Measurements from ENCODE around the gene TRIP12.

TRIP12 gene

DNA sequence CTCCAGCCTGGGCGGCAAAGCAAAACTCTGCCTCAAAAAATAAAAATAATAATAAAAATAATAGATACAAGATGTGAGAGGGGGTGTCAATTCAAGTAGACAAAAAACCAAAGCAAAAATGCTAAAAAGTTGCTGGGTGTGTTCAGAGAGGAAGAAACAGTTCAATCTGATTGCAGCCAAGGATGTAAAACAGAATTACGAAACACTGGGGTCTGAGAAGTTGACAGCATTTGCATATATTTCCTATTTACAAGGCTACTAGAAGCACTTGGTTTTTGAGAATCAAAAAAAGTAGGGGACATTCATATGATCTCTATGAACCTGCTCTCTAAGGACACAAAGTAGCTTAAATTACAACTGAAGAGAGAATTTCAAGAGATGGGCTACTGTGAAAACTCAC is 7.6 kb downstream of the TRIP12 start:
- peaks cover 12% of the 10 kb centered on the region for H4K20me1 ChIP-seq (ENCODE audit: low read depth, low read length)
- H3K4me3 ChIP-seq (ENCODE audit: insufficient read depth, low read length, poor library complexity, severe bottlenecking): no peak overlapping the region
- no peak overlapping the region for H3K27ac ChIP-seq (ENCODE audit: low read depth, low read length)
- H3K9me2 ChIP-seq (replicated peaks; ENCODE audit: insufficient read depth, low read length): no peaks in the 10 kb centered on the region
- H3K9me3 ChIP-seq (ENCODE audit: insufficient read depth, low read length): no peaks in the 10 kb centered on the region
- no peak overlapping the region for H3K4me2 ChIP-seq (ENCODE audit: low read depth, low read length, poor library complexity, severe bottlenecking)
- no peak overlapping the region for H3K9ac ChIP-seq (ENCODE audit: low read length)
- H3K79me2 ChIP-seq (ENCODE audit: insufficient read depth, low read length): peaks cover 97% of the 10 kb centered on the region
- H3K27me3 ChIP-seq (ENCODE audit: low read length): no peaks in the 10 kb centered on the region
- TF ChIP-seq, protein P1, sequence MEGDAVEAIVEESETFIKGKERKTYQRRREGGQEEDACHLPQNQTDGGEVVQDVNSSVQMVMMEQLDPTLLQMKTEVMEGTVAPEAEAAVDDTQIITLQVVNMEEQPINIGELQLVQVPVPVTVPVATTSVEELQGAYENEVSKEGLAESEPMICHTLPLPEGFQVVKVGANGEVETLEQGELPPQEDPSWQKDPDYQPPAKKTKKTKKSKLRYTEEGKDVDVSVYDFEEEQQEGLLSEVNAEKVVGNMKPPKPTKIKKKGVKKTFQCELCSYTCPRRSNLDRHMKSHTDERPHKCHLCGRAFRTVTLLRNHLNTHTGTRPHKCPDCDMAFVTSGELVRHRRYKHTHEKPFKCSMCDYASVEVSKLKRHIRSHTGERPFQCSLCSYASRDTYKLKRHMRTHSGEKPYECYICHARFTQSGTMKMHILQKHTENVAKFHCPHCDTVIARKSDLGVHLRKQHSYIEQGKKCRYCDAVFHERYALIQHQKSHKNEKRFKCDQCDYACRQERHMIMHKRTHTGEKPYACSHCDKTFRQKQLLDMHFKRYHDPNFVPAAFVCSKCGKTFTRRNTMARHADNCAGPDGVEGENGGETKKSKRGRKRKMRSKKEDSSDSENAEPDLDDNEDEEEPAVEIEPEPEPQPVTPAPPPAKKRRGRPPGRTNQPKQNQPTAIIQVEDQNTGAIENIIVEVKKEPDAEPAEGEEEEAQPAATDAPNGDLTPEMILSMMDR (IDR thresholded peaks at IDR 0.05; ENCODE audit: insufficient read depth, low read length, poor library complexity, severe bottlenecking): no peak
- no peak for TF ChIP-seq EZH2phosphoT487 (conservative IDR thresholded peaks at IDR 0.05; ENCODE audit: low read length)
- H2AFZ ChIP-seq (ENCODE audit: low read depth, low read length, severe bottlenecking): no peak overlapping the region
- peaks cover 3% of the 10 kb centered on the region; the same call in 1 of the 2 replicates for H3K36me3 ChIP-seq (ENCODE audit: low read length)
- 0 out of 2 replicates have a peak, but pooled peaks cover 5% of the 10 kb centered on the region for H3F3A ChIP-seq (ENCODE audit: insufficient read depth)

DNA sequence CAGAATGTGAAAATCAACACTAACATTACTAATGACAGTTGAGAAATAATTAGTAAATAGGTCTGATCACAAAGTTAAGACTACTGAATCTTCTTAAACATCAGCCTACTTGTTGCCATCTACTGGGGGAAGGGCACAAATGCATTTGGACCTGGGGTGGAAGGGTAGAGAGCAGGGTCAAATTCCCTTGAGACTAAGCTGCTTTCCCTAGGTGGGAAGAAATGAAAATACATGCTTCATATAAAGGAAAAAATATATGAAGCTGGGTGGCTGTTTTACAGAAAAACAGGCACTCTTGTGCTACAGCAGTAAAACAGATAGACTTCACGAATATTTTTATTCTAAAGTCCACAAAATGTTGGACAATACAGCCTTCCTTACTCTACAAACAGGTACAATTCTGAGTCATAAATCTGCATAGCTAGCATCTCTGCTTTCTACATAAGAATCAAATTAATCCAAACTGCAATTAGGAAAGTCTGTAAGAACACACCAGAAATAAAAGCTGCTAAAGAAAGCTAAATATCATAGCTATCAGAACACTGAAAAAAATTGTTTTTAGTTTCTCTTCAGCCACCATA is 10.9 kb downstream of the TRIP12 start:
- no peak overlapping the region for H3K9ac ChIP-seq (ENCODE audit: low read length)
- peak overlapping the region; percentile 20; the same call in 1 of the 2 replicates for H3K27ac ChIP-seq (ENCODE audit: low read depth, low read length)
- H3K36me3 ChIP-seq (ENCODE audit: low read length): 0 out of 2 replicates have a peak, but pooled peaks cover 3% of the 10 kb centered on the region
- TF ChIP-seq EZH2phosphoT487 (conservative IDR thresholded peaks at IDR 0.05; ENCODE audit: low read length): no peak
- TF ChIP-seq, protein P1 (IDR thresholded peaks at IDR 0.05; ENCODE audit: insufficient read depth, low read length, poor library complexity, severe bottlenecking): peak; percentile 23
- no peak overlapping the region for H3K4me2 ChIP-seq (ENCODE audit: low read depth, low read length, poor library complexity, severe bottlenecking)
- H3K9me2 ChIP-seq (replicated peaks; ENCODE audit: insufficient read depth, low read length): no peaks in the 10 kb centered on the region
- no peak overlapping the region for H3K4me3 ChIP-seq (ENCODE audit: insufficient read depth, low read length, poor library complexity, severe bottlenecking)
- peaks cover 95% of the 10 kb centered on the region for H3K79me2 ChIP-seq (ENCODE audit: insufficient read depth, low read length)
- peaks cover 12% of the 10 kb centered on the region for H4K20me1 ChIP-seq (ENCODE audit: low read depth, low read length)
- no peaks in the 10 kb centered on the region for H3K9me3 ChIP-seq (ENCODE audit: insufficient read depth, low read length)
- H3K27me3 ChIP-seq (ENCODE audit: low read length): no peaks in the 10 kb centered on the region
- no peak overlapping the region for H2AFZ ChIP-seq (ENCODE audit: low read depth, low read length, severe bottlenecking)
- H3F3A ChIP-seq (ENCODE audit: insufficient read depth): peaks cover 7% of the 10 kb centered on the region; the same call in 1 of the 2 replicates

DNA sequence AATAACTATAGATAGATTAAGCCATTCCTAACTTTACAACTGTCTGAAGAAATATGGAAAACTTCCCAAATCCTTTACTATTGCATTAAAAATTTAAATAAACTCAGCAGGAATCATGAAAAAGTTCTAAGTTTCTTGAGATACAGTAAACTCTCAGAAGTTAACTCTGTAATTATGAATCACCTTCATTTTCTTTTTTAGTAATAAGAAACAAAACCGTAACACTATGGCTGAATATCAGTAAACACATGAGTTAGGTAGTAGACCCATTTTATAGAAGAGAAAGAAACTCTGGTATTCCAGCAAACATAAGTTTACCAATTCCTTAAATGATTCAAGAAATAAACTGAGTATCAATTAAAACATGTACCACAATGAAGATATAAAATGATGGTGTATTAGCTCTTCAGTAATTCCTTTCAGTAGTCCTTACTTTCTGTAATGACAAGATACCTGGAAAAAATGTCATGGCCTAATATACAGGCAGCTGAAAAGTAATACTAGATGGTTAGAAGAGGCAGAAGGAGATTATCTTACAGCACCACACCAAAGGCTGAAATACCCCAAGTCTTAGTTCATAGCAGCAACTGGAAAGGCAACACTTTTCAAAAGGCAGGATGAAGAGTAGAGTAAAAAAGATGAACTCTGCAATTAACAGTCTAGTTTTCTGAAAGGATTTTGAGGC is 11.5 kb downstream of the TRIP12 start:
- TF ChIP-seq, protein P1 (IDR thresholded peaks at IDR 0.05; ENCODE audit: insufficient read depth, low read length, poor library complexity, severe bottlenecking): no peak
- TF ChIP-seq EZH2phosphoT487 (conservative IDR thresholded peaks at IDR 0.05; ENCODE audit: low read length): no peak
- no peaks in the 10 kb centered on the region for H3K27me3 ChIP-seq (ENCODE audit: low read length)
- H3K9me2 ChIP-seq (replicated peaks; ENCODE audit: insufficient read depth, low read length): no peaks in the 10 kb centered on the region
- H3K79me2 ChIP-seq (ENCODE audit: insufficient read depth, low read length): peaks cover 95% of the 10 kb centered on the region
- peaks cover 12% of the 10 kb centered on the region for H4K20me1 ChIP-seq (ENCODE audit: low read depth, low read length)
- H3K4me2 ChIP-seq (ENCODE audit: low read depth, low read length, poor library complexity, severe bottlenecking): no peak overlapping the region
- H3F3A ChIP-seq (ENCODE audit: insufficient read depth): peaks cover 7% of the 10 kb centered on the region; the same call in 1 of the 2 replicates
- H3K9ac ChIP-seq (ENCODE audit: low read length): no peak overlapping the region
- 0 out of 2 replicates have a peak, but pooled peaks cover 3% of the 10 kb centered on the region for H3K36me3 ChIP-seq (ENCODE audit: low read length)
- H3K4me3 ChIP-seq (ENCODE audit: insufficient read depth, low read length, poor library complexity, severe bottlenecking): no peak overlapping the region
- no peaks in the 10 kb centered on the region for H3K9me3 ChIP-seq (ENCODE audit: insufficient read depth, low read length)
- H2AFZ ChIP-seq (ENCODE audit: low read depth, low read length, severe bottlenecking): no peak overlapping the region
- no peak overlapping the region for H3K27ac ChIP-seq (ENCODE audit: low read depth, low read length)
